NB4 (cell line): Measurements from ENCODE around the gene RPL12.

Experiments
- DNase-seq: peaks from one replicate; pipeline ENCODE4 v3.0.0; 2010; ENCODE audit warnings: low read depth
- H3K4me3 ChIP-seq: one replicate; pipeline ENCODE4 v1.5.1; 2011; ENCODE audit warnings: mild to moderate bottlenecking, low read depth, low read length, moderate library complexity
- CTCF ChIP-seq: IDR thresholded peaks from one replicate; pipeline ENCODE4 v1.5.1; 2012; ENCODE audit warnings: low read depth, low read length
- MAX ChIP-seq: IDR thresholded peaks from 2 replicates; pipeline ENCODE4 v1.6.1; 2011; ENCODE audit warnings: low read depth, low read length
- MYC ChIP-seq: IDR thresholded peaks from 2 replicates; pipeline ENCODE4 v1.6.1; 2011; ENCODE audit warnings: low read depth, low read length
- POLR2A ChIP-seq: IDR thresholded peaks from 2 replicates; pipeline ENCODE4 v1.6.1; 2011; ENCODE audit warnings: mild to moderate bottlenecking; ENCODE audit not compliant: insufficient read length; ENCODE audit errors: extremely low read depth

Gene RPL12

DNA sequence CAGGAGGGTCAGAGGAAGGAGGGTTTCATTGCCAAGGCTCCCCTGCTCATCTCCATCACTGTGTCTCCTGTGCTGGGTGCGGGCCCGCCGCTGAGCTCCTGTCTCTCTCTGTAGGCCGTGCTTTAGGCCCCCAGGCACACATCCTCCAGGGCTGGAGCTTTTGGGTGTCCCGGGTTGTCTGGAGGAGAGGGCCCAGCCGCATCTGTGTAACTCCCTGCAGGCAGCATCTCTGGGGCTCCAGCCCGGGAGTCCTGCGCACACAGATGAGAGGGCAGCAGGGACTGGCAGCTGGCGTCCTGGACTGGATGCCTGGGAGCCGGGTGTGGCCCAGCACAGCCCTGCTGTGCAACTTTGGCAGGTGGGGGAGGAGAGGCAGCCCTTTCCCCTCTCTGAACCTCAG is 40.3 kb upstream of the RPL12 start:
- no peak for TF ChIP-seq CTCF
- TF ChIP-seq MAX, result no peak
- no peak for TF ChIP-seq POLR2A
- no peak for TF ChIP-seq MYC
- H3K4me3 ChIP-seq, result no peak overlapping the region
- DNase-seq, result no peak

DNA sequence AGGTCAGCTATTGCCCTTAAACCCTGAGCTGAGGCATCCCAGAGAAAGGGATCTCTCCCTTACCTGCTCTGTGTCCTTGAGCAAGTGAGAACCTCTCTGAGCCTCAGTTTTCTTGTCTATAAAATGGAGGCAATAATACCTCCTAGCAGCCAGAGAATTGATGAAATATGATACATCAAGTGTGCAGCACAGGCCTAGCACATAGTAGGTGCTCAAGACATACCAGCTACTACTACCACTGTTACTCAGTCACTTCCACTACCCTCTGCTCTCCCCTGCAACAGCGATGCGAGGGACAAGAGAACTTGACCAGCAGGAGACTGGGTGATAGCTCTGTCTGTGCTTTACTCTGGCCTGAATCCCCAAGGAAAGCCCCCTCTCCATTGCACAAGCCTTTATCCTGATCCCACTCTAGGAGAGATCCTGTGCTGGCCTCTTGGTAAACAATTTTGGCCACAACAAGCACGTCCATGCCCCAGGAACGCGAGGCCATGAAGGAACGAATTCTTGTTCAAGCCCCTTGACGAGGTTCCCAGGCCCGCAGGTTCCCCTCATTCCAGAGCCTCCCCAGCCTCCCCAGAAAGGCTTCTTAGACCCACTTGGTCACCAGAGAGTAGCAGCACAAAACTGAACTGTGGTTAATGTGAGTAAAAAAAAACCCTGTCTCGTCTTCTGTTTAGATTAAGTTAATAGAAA is 39.5 kb upstream of the RPL12 start:
- TF ChIP-seq CTCF (no peak), MAX (no peak), MYC (no peak), POLR2A (no peak)
- DNase-seq, result no peak
- no peak overlapping the region for H3K4me3 ChIP-seq

- no peak for DNase-seq
- TF ChIP-seq CTCF, result no peak
- TF ChIP-seq POLR2A, result no peak
- TF ChIP-seq MYC, result no peak
- no peak for TF ChIP-seq MAX
These were observed 38.4 kb upstream of the RPL12 start for GRCh38 chr9:127489471-127490115.

DNA sequence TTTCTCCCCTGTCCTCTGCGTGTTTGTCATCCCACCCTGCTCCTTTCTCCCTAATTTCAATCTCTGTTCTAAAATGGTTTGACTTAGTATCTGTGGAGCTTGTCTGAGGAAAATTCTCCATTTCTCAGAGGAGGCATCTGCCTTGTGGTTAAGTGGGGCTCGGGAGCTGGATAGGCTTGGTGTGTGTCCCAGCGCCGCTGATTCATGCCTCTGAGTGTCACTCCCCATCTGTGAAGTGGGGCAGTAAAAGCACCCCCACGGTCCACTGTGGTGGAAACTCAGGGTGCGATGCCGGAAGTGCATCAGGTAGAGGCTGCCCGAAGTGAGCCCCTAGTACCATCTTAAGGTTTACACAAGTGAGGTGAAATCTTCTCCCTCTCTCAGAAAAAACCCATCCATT is 37.7 kb upstream of the RPL12 start:
- no peak for DNase-seq
- H3K4me3 ChIP-seq, result no peak overlapping the region
- TF ChIP-seq CTCF, result no peak
- no peak for TF ChIP-seq POLR2A
- no peak for TF ChIP-seq MYC
- no peak for TF ChIP-seq MAX

More at GRCh38 chr9:127489471-127490115, 38.4 kb upstream of the RPL12 start:
- no peak overlapping the region for H3K4me3 ChIP-seq

- H3K4me3 ChIP-seq, result no peak overlapping the region
- TF ChIP-seq POLR2A (no peak), MAX (no peak), MYC (no peak), CTCF (no peak)
- DNase-seq, result no peak
These were observed 34.8 kb upstream of the RPL12 start for GRCh38 chr9:127485995-127486394.
